A549 (cell line): ENCODE measurements around the gene RHEB.

Source experiments
- CHD2 ChIP-seq: fragments of 150-350 bp; IDR thresholded peaks from 2 replicates; pipeline ENCODE4 v1.6.1; 2014; ENCODE audit warnings: low read length; ENCODE audit not compliant: partially characterized antibody
- HDAC2 ChIP-seq: fragments of 200-600 bp; sonication (generic); IDR thresholded peaks from 2 replicates; pipeline ENCODE4 v1.6.1; 2016
- JUNB ChIP-seq: fragments of >200 bp; sonication (Bioruptor Twin); formaldehyde crosslinking; IDR thresholded peaks from 2 replicates; pipeline ENCODE4 v1.6.1; 2016
- MAZ ChIP-seq: fragments of 150-350 bp; IDR thresholded peaks from 2 replicates; pipeline ENCODE4 v1.6.1; 2014; ENCODE audit warnings: antibody characterized with exemption, low read depth, low read length, borderline replicate concordance
- NFE2L2 ChIP-seq: fragments of 150-350 bp; conservative IDR thresholded peaks from 2 replicates; pipeline ENCODE4 v1.6.1; 2014; ENCODE audit warnings: low read length
- POLR2A ChIP-seq: IDR thresholded peaks from 2 replicates; pipeline ENCODE4 v1.6.1; 2012; ENCODE audit warnings: mild to moderate bottlenecking, low read length
- RAD21 ChIP-seq, 2 experiments: fragments of >200 bp in 1 of 2; sonication (Bioruptor Twin) in 1 of 2; formaldehyde crosslinking in 1 of 2; IDR thresholded peaks in 1 of 2; conservative IDR thresholded peaks in 1 of 2; 2 replicates in 1 of 2; 3 replicates in 1 of 2; pipeline ENCODE4 v1.6.1; 2012 to 2018; ENCODE audit warnings: inconsistent platforms in 1 of 2
- TF ChIP-seq, protein P1 (sequence below): fragments of >200 bp; sonication (Bioruptor Twin); formaldehyde crosslinking; IDR thresholded peaks from 3 replicates; pipeline ENCODE4 v1.5.1; 2016
- TF ChIP-seq, protein P2 (sequence below): IDR thresholded peaks from 2 replicates; pipeline ENCODE4 v1.6.1; 2012
- TF ChIP-seq, protein P3 (sequence below): IDR thresholded peaks from 2 replicates; pipeline ENCODE4 v1.6.1; 2012; ENCODE audit warnings: low read depth, borderline replicate concordance
- TF ChIP-seq, protein P4 (sequence below): IDR thresholded peaks from 2 replicates; pipeline ENCODE4 v1.6.1; 2012

DNA sequence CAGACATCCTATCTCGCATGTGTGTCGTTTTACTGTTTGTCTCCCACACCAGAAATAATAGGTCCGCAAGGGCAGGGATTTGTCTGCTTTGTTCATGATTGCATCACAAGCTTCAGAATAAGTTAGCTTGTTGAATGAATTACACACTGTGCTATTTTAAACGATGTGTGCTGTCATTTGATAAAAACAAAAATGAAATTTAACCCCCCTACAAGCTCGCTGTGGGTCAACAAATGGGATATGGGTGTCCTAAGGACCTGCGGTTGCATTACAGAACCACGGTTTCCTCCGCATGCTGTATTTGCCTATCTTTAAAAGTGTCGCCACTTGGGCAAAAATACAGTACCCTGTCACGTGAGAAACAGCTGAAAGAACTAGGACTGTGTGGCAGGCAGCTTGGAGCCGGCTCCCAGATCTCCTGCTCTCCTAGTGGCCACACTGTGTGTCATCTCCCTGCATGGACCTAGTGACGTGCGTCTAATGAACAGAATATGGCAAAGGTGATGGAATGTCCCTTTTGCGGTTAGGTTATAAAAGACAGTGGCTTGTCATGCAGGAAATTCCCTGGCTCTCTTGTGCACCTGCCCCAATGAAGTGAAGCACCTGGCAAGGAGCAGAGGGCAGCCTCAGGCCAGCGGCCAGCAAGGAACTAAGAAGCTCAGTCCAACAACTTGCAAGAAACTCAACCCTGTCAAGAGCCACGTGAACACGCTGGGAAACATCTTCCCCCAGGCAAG lies 46.9 kb downstream of the RHEB start:
- TF ChIP-seq HDAC2 (no peak), RAD21 (conservative IDR thresholded peaks at IDR 0.05 in 1 of 2, IDR thresholded peaks at IDR 0.05 in 1 of 2) (no peak), MAZ (no peak), POLR2A (no peak), CHD2 (no peak), NFE2L2 (no peak), JUNB (no peak)
- TF ChIP-seq, protein P1, sequence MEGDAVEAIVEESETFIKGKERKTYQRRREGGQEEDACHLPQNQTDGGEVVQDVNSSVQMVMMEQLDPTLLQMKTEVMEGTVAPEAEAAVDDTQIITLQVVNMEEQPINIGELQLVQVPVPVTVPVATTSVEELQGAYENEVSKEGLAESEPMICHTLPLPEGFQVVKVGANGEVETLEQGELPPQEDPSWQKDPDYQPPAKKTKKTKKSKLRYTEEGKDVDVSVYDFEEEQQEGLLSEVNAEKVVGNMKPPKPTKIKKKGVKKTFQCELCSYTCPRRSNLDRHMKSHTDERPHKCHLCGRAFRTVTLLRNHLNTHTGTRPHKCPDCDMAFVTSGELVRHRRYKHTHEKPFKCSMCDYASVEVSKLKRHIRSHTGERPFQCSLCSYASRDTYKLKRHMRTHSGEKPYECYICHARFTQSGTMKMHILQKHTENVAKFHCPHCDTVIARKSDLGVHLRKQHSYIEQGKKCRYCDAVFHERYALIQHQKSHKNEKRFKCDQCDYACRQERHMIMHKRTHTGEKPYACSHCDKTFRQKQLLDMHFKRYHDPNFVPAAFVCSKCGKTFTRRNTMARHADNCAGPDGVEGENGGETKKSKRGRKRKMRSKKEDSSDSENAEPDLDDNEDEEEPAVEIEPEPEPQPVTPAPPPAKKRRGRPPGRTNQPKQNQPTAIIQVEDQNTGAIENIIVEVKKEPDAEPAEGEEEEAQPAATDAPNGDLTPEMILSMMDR = no peak
- TF ChIP-seq, protein P2, sequence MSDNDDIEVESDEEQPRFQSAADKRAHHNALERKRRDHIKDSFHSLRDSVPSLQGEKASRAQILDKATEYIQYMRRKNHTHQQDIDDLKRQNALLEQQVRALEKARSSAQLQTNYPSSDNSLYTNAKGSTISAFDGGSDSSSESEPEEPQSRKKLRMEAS = no peak
- TF ChIP-seq, protein P3, sequence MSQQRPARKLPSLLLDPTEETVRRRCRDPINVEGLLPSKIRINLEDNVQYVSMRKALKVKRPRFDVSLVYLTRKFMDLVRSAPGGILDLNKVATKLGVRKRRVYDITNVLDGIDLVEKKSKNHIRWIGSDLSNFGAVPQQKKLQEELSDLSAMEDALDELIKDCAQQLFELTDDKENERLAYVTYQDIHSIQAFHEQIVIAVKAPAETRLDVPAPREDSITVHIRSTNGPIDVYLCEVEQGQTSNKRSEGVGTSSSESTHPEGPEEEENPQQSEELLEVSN = no peak
- TF ChIP-seq, protein P4, sequence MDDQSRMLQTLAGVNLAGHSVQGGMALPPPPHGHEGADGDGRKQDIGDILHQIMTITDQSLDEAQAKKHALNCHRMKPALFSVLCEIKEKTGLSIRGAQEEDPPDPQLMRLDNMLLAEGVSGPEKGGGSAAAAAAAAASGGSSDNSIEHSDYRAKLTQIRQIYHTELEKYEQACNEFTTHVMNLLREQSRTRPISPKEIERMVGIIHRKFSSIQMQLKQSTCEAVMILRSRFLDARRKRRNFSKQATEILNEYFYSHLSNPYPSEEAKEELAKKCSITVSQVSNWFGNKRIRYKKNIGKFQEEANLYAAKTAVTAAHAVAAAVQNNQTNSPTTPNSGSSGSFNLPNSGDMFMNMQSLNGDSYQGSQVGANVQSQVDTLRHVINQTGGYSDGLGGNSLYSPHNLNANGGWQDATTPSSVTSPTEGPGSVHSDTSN = no peak
